Ovary (tissue), 9 donors: ENCODE measurements around the gene CCL14. TPM values are rescaled to one million over a fixed set of nuclear protein-coding genes. Genes with fewer than 3 reads are reported as not detected.
"Not testable (repeated sequence)": the region's sequence is repeated elsewhere in the genome, so short reads cannot be mapped to it uniquely, and the experiment has no call there.

Experiments
- DNase-seq, 5 donors: peaks; one replicate each; pipeline ENCODE4 v3.0.0-alpha.2; 2019 to 2020
- H3K27ac ChIP-seq, 2 donors: fragments of 200-600 bp; one replicate each; pipeline versions ENCODE4 v1.5.1 to v1.8.0; 2019 to 2022
- H3K27me3 ChIP-seq: fragments of 200-600 bp; one replicate; pipeline ENCODE4 v1.8.0; 2022
- H3K36me3 ChIP-seq: fragments of 200-600 bp; sonication (generic); one replicate; pipeline ENCODE4 v1.5.1; 2019
- H3K4me1 ChIP-seq: one replicate; pipeline ENCODE4 v1.8.1; 2013; ENCODE audit warnings: mild to moderate bottlenecking, moderate library complexity; ENCODE audit not compliant: insufficient read depth
- H3K4me3 ChIP-seq: fragments of 200-600 bp; sonication (generic); one replicate; pipeline ENCODE4 v1.5.1; 2017
- H3K9me3 ChIP-seq, 2 donors: fragments of 200-600 bp in 1 of 2; sonication (generic) in 1 of 2; one replicate each; pipeline versions ENCODE4 v1.5.1 to v1.8.1; 2013 to 2019; ENCODE audit warnings: mild to moderate bottlenecking in 1 of 2, moderate library complexity in 1 of 2
- EP300 ChIP-seq: sonication (generic); formaldehyde crosslinking; IDR thresholded peaks from one replicate; pipeline ENCODE4 v1.6.1; 2017; ENCODE audit warnings: antibody characterized with exemption
- POLR2A ChIP-seq: fragments of 450-650 bp; IDR thresholded peaks from one replicate; pipeline ENCODE4 v1.6.1; 2017; ENCODE audit warnings: antibody characterized with exemption, mild to moderate bottlenecking, moderate library complexity
- WGBS, 3 donors: extraction: QIAGEN DNeasy Blood & Tissue Kit in 1 of 3; methylation state at CpG; one replicate each; pipeline versions ENCODE4 v1.1.5 to v1.1.7; 2013 to 2017; 5-methylcytosine and 5-hydroxymethylcytosine counted together
- intact Hi-C, 4 donors: fragments of 100-400 bp; cut with DNase I; formaldehyde crosslinking; loops; one replicate each; pipeline versions ENCODE4 v1.11.0 to v1.15.1; 2022 to 2023
- polyA plus RNA-seq, 2 donors: library from polyadenylated mRNA; stranded (reverse); fragments of 200-250 nt in 1 of 2; fragments of 350-450 nt in 1 of 2; fragmentation: Illumina TruSeq in 1 of 2; extraction: RNeasy Lipid Tissue Mini Kit (QIAGEN cat#74804) in 1 of 2; gene quantifications; one replicate each; pipeline ENCODE4 v1.2.3, GENCODE V29; 2013 to 2014
- total RNA-seq, 7 donors: library from RNA; depleted of rRNA in 2 of 7; stranded (reverse); fragments of >200 nt in 2 of 7; fragmentation: NEBNext Ultra II Directional in 3 of 7; extraction: Animal tissue kit (Norgen Biotek cat#: 25700) in 3 of 7; gene quantifications; one replicate each; pipeline versions ENCODE4 v1.1.0 to v1.2.4, GENCODE V29; 2016 to 2023
- TF ChIP-seq, protein P1 (sequence below), 3 donors: fragments of 450-650 bp in 2 of 3; fragments of 200-600 bp in 1 of 3; IDR thresholded peaks; one replicate each; pipeline versions ENCODE4 v1.5.1 to v1.8.0; 2016 to 2022; ENCODE audit warnings: antibody characterized with exemption in 3 of 3, mild to moderate bottlenecking in 1 of 3
- donor health status: DM: no; HTN: no; CAD: no; lungs with moderate emphysema.
- donor health status: DM: no; HTN: no; CAD: no.
- donor health status: Bipolar disorder and iron deficiency.
- donor health status: DM: yes; HTN: yes; CAD: no.
- donor health status: DM: no; HTN: no; CAD: no.
- donor health status: DM: yes; HTN: yes; CAD: no.

Gene CCL14
- total and polyA plus RNA-seq, 9 donors: 3.3 to 411 (median 15.1) TPM

DNA sequence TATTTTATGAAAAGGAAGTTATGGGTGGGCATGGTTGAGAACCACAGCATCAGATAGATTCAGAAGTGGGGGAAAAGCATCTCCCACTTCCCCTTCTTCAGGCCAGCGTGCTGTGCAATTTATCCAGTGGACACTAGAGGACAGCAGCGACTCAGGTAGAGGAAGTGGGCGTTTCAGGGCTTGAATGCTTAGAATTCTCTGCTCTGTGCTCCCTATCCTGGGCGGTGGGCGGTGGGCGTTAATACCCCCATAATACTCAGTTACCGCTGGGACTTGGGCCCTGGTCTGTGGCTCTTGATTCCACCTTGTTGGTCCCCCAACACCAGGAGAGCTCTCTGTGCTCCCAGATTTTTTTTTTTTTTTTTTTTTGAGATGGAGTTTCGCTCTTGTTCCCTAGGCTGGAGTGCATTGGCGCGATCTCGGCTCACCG, 39.4 kb downstream of the CCL14 start:
- WGBS, 3 donors: 7 to 19% (median 15%) methylated on average over 12 of the region's 12 CpGs
- no peak overlapping the region for H3K4me3 ChIP-seq

DNA sequence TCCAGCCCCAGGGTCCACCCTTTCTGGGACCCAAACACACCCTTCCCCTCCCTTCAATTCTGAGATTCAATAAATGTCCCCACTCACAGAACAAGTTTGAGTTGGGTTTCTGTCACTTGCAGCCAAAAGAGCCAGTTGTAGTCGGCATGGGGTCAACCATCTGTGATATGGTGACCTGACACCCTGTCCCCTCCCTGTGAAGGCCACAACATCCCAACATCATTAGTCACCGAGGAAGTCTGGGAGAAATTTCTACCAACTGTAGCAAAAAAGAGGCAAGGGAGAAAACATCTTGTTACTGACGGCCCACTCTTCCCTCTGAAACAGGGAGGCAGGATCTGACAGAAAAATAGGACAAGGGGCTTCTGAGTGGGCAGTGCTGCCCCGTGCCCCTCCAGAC, 42.4 kb downstream of the CCL14 start:
- TF ChIP-seq POLR2A: no peak
- TF ChIP-seq, protein P1, sequence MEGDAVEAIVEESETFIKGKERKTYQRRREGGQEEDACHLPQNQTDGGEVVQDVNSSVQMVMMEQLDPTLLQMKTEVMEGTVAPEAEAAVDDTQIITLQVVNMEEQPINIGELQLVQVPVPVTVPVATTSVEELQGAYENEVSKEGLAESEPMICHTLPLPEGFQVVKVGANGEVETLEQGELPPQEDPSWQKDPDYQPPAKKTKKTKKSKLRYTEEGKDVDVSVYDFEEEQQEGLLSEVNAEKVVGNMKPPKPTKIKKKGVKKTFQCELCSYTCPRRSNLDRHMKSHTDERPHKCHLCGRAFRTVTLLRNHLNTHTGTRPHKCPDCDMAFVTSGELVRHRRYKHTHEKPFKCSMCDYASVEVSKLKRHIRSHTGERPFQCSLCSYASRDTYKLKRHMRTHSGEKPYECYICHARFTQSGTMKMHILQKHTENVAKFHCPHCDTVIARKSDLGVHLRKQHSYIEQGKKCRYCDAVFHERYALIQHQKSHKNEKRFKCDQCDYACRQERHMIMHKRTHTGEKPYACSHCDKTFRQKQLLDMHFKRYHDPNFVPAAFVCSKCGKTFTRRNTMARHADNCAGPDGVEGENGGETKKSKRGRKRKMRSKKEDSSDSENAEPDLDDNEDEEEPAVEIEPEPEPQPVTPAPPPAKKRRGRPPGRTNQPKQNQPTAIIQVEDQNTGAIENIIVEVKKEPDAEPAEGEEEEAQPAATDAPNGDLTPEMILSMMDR (IDR thresholded peaks at IDR 0.05): no peak
- TF ChIP-seq EP300: no peak
- H3K4me1 ChIP-seq: no peaks in the 10 kb centered on the region
- H3K27me3 ChIP-seq: no peaks in the 10 kb centered on the region
- no peaks in the 10 kb centered on the region for H3K9me3 ChIP-seq
- DNase-seq: no peak
- H3K27ac ChIP-seq: no peak overlapping the region
- 71 to 85% (median 85%) methylated on average over 4 of the region's 4 CpGs for WGBS, 3 donors
- intact Hi-C loops: no loop called here
- H3K4me3 ChIP-seq: no peak overlapping the region
- H3K36me3 ChIP-seq: no peaks in the 10 kb centered on the region

More for the DNA sequence above, 39.4 kb downstream of the CCL14 start:
- Histone ChIP-seq H3K27me3 (no peaks in the 10 kb centered on the region), H3K9me3 (no peaks in the 10 kb centered on the region), H3K4me1 (no peaks in the 10 kb centered on the region), H3K27ac (no peak overlapping the region), H3K36me3 (no peaks in the 10 kb centered on the region)
- TF ChIP-seq, protein P1 (IDR thresholded peaks at IDR 0.05): peak; percentile 21 to 30 (median 22)
- TF ChIP-seq EP300: no peak
- intact Hi-C loops: no loop called here
- peak in 2 of 5 donors; percentile 27 to 36 for DNase-seq

DNA sequence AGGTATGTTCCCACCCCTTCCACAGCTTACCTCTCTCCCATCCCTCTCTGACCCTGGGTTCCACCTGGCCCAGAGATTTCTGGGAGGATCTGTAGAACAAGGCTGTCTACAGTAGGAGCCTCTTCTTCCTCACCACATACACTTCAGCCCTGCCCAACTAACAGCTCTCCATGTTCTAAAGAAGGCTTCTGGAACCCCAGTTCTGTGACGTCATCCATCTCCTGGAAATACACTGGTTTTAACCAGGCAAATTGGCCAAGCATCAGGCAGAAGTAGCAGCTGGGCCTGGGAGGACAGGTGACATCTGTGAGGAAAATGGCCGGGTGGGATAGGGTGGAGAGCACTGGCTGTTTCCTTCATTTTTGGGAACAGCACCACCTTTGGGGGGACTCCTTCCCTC, 43.0 kb downstream of the CCL14 start, which contains the start of gene LYZL6:
Gene LYZL6, minus strand, starts transcription at position 177 of the 400 bp plus-strand sequence. CDS start 4,357 bp downstream, outside the sequence.
- Histone ChIP-seq H3K27ac (no peak within 1 kb of the TSS), H3K27me3 (no peaks in the 10 kb centered on the region)
- intact Hi-C loops: no loop called here

DNA sequence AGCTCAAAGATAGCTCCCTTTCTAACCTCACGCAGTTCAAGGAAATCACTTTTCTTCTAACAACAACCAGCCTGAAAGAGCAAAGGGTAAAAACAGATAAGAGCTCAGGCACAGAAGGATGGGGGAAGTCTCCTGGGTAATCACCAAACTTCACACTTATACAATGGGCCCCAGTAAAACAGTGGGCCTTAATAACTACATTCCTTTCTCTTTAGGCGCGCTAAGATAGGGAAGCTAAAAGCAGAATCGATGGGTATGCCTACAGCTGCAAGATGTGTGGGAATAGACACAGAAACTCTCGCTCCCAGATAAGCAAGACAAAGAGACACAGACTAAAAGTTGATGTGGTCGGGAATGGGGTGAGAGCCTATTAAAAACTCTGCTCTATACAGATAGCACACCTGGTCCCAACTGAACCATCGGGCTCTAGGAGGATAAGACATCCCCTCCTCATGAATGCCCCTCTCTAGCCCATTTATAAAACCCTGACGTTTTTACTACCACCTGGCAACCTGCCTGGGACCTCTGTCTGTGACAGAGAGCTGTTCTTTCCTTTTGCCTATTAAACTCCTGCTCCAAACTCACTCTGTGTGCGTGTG, 43.8 kb downstream of the CCL14 start:
- no peaks in the 10 kb centered on the region for H3K36me3 ChIP-seq
- DNase-seq: no peak
- WGBS, 3 donors: 10 to 16% (median 13%) methylated on average over 9 of the region's 9 CpGs
- intact Hi-C loops: no loop called here
- H3K9me3 ChIP-seq: no peaks in the 10 kb centered on the region
- TF ChIP-seq, protein P1 (IDR thresholded peaks at IDR 0.05): no peak
- TF ChIP-seq EP300 (no peak), POLR2A (no peak)
- H3K27ac ChIP-seq: no peak overlapping the region
- H3K27me3 ChIP-seq: no peaks in the 10 kb centered on the region
- H3K4me1 ChIP-seq: no peaks in the 10 kb centered on the region
- H3K4me3 ChIP-seq: no peak overlapping the region

More for the DNA sequence above, 43.0 kb downstream of the CCL14 start, which contains the start of gene LYZL6:
- 73 to 84% (median 78%) methylated on average over 2 of the region's 2 CpGs for WGBS, 3 donors
- no peaks in the 10 kb centered on the region for H3K4me1 ChIP-seq
- no peak within 1 kb of the TSS for H3K4me3 ChIP-seq
- no peaks in the 10 kb centered on the region for H3K9me3 ChIP-seq
- DNase-seq: no peak
- no peaks in the 10 kb centered on the region for H3K36me3 ChIP-seq
- no peak for TF ChIP-seq POLR2A
- TF ChIP-seq, protein P1 (IDR thresholded peaks at IDR 0.05): no peak
- TF ChIP-seq EP300: no peak

DNA sequence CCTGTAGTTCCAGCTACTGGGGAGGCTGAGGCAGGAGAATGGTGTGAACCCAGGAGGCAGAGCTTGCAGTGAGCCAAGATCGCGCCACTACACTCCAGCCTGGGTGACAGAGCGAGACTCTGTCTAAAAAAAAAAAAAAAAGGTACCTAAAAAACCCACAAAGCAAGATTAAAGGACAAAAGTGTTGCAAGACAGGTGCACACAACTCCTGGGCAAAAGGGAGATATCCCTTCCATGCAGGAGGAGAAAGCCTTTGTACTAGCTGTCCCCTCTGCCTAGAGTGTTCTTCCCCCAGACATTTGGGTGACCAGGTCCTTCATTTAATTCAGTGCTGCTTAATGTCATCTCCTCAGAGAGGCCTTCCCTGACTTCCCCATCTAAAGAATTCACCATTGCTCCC, 48.0 kb downstream of the CCL14 start:
- H3K27ac ChIP-seq, H3K9me3 ChIP-seq, H3K27me3 ChIP-seq, H3K36me3 ChIP-seq, H3K4me1 ChIP-seq, DNase-seq, intact Hi-C loops, H3K4me3 ChIP-seq: not testable (repeated sequence)
- whole genome bisulfite sequencing, 3 donors: 98 to 100% (median 100%) methylated on average over 3 of the region's 3 CpGs
